NB4 (cell line): Measurements from ENCODE around the gene L3MBTL4.

Experiments used
- DNase-seq: peaks from one replicate; pipeline ENCODE4 v3.0.0; 2010; ENCODE audit warnings: low read depth
- H3K4me3 ChIP-seq: one replicate; pipeline ENCODE4 v1.5.1; 2011; ENCODE audit warnings: mild to moderate bottlenecking, low read depth, low read length, moderate library complexity
- MYC ChIP-seq: IDR thresholded peaks from 2 replicates; pipeline ENCODE4 v1.6.1; 2011; ENCODE audit warnings: low read depth, low read length
- POLR2A ChIP-seq: IDR thresholded peaks from 2 replicates; pipeline ENCODE4 v1.6.1; 2011; ENCODE audit warnings: mild to moderate bottlenecking; ENCODE audit not compliant: insufficient read length; ENCODE audit errors: extremely low read depth
- TF ChIP-seq, protein P1 (sequence below): IDR thresholded peaks from 2 replicates; pipeline ENCODE4 v1.6.1; 2011; ENCODE audit warnings: low read depth, low read length
- TF ChIP-seq, protein P2 (sequence below): IDR thresholded peaks from one replicate; pipeline ENCODE4 v1.5.1; 2012; ENCODE audit warnings: low read depth, low read length

Gene L3MBTL4

DNA sequence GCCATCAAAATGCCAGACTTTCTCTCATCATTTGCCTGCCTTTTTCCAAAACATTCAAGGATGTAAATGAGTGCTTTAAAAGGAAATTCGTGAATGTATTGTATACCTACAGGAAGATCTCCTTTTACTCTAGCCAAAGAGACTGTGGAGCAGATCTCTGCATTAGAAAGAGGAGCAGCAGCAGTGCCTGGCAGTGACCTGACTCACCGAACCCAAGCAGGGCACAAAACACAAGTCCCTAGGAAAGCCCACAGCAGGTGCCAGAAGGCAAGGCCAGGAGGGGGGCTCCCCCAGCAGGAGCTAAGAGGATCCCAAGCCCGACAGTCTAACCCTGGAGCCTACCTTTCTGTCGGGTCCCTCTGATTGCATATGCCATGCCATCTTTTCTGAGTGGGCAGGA, 47.9 kb downstream of the L3MBTL4 start:
- no peak overlapping the region for H3K4me3 ChIP-seq
- DNase-seq, result no peak
- TF ChIP-seq, protein P1, sequence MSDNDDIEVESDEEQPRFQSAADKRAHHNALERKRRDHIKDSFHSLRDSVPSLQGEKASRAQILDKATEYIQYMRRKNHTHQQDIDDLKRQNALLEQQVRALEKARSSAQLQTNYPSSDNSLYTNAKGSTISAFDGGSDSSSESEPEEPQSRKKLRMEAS, result no peak
- TF ChIP-seq, protein P2, sequence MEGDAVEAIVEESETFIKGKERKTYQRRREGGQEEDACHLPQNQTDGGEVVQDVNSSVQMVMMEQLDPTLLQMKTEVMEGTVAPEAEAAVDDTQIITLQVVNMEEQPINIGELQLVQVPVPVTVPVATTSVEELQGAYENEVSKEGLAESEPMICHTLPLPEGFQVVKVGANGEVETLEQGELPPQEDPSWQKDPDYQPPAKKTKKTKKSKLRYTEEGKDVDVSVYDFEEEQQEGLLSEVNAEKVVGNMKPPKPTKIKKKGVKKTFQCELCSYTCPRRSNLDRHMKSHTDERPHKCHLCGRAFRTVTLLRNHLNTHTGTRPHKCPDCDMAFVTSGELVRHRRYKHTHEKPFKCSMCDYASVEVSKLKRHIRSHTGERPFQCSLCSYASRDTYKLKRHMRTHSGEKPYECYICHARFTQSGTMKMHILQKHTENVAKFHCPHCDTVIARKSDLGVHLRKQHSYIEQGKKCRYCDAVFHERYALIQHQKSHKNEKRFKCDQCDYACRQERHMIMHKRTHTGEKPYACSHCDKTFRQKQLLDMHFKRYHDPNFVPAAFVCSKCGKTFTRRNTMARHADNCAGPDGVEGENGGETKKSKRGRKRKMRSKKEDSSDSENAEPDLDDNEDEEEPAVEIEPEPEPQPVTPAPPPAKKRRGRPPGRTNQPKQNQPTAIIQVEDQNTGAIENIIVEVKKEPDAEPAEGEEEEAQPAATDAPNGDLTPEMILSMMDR, result no peak
- TF ChIP-seq MYC (no peak), POLR2A (no peak)

DNA sequence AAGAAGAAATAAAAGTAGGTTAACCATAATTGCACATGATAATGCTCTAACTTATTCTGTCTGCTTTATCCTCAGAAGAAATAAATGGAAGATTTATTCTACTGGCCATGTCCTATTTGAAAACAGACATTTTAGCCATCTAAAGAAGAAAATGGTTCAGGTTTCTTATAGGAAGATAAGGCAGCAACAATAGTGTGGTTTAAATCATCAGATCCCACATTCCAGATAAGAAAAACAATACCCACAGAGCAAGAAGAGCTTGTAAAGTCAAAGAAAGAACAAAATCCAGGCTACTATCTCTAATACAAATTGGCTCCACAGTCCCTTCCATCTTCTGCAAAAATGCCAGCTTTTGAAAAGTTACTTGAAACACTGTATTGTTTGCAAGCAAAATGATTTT, 49.3 kb downstream of the L3MBTL4 start:
- TF ChIP-seq POLR2A, result no peak
- TF ChIP-seq, protein P2, result no peak
- TF ChIP-seq MYC, result no peak
- TF ChIP-seq, protein P1, result no peak
- no peak overlapping the region for H3K4me3 ChIP-seq
- DNase-seq, result no peak

DNA sequence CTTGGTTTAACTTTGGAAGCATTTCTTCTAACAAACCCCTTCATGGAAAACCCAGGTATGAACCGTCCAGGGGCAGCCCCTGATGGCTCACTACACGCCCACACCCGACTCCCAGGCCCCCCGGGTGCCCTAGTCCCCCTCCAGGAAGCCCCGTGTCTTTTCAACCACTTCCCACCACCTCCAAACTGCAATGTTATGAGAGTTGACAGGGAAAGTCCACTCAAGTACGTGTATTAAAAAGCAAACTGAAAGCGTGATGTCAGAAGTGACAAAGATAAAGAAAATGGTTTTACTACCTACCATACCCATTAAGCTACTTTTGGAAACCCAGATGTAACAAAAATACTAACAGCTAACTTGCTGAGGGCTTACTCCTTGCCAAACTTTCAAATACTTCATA, 51.5 kb downstream of the L3MBTL4 start:
- no peak overlapping the region for H3K4me3 ChIP-seq
- no peak for DNase-seq
- TF ChIP-seq, protein P1, result no peak
- TF ChIP-seq MYC (no peak), POLR2A (no peak)
- TF ChIP-seq, protein P2, result no peak

DNA sequence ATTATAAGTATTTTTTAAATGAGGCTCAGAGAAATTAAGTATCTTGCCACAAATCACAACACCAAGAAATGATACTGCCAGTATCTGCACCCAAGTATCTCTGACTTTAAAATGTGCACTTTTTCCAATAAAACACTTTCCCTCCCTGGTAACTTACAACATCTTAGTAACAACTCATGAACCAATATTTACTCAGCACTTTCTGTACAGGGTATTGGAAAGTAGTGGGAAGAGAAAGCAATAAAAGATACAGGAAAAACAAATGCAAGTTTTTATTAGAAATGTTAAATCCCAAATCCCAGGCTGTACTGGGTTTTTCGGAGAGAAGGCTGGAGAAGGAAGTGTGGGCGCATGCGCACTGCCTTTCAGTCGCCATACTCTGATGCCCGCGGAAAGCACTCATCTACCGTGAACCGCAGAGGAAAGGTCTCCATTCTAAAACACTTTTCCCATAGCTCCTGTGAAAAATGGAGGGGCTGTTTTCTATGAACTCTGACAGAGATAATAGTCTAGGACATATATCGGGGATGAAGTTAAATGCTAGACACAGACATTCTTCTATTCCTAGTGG, 52.1 kb downstream of the L3MBTL4 start:
- no peak for TF ChIP-seq POLR2A
- TF ChIP-seq, protein P2, result no peak
- TF ChIP-seq, protein P1, result no peak
- TF ChIP-seq MYC, result no peak
- no peak overlapping the region for H3K4me3 ChIP-seq

DNA sequence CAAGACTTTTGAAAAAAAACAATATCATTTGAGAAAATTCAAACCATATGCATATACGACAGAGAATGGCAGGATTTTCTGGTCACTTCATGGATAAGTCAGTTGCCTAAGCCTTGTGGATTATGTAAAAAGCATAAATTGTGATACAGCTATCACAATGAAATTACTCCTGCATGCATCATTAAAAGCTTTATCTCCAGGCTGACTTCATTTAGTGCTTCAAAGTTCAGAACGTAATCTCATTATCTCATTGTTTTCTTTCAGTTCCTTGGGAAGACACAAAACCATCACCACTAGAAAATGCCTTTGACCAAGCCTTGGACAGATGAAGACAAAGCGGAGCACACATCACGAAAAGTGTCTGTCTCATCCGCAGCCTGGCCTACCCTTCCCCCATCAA, 57.0 kb downstream of the L3MBTL4 start:
- no peak for DNase-seq
- TF ChIP-seq, protein P1, result no peak
- TF ChIP-seq POLR2A (no peak), MYC (no peak)
- TF ChIP-seq, protein P2, result no peak
- H3K4me3 ChIP-seq, result no peak overlapping the region

More for the DNA sequence above, 52.1 kb downstream of the L3MBTL4 start:
- no peak for DNase-seq
